Smooth muscle cell (in vitro differentiated cells): ENCODE data around the gene UBR4. TPM values are rescaled to one million over a fixed set of nuclear protein-coding genes. Genes with fewer than 3 reads are reported as not detected.

Experiments
- DNase-seq: peaks from one replicate; lab custom pipeline; 2025; ENCODE audit not compliant: unreplicated experiment; lab: John Stamatoyannopoulos, UW
- H2AFZ ChIP-seq: fragments of 200-600 bp; sonication (generic); 2 replicates; pipeline ENCODE4 v1.6.0; 2016; ENCODE audit warnings: antibody characterized with exemption, low read depth, mild to moderate bottlenecking
- H3F3A ChIP-seq: fragments of 200-600 bp; sonication (generic); 2 replicates; pipeline ENCODE4 v1.6.0; 2017; ENCODE audit warnings: antibody characterized with exemption, low read depth
- H3K27ac ChIP-seq: fragments of 200-600 bp; sonication (generic); 2 replicates; pipeline ENCODE4 v1.5.1; 2016; ENCODE audit warnings: low read depth, mild to moderate bottlenecking
- H3K27me3 ChIP-seq: fragments of 200-600 bp; sonication (generic); 2 replicates; pipeline ENCODE4 v1.6.1; 2016; ENCODE audit warnings: low read depth, mild to moderate bottlenecking
- H3K36me3 ChIP-seq: fragments of 200-600 bp; sonication (generic); 2 replicates; pipeline ENCODE4 v1.5.1; 2016; ENCODE audit warnings: low read depth
- H3K4me1 ChIP-seq: fragments of 200-600 bp; sonication (generic); 2 replicates; pipeline ENCODE4 v1.5.1; 2016; ENCODE audit warnings: low read depth
- H3K4me2 ChIP-seq: fragments of 200-600 bp; sonication (generic); 2 replicates; pipeline ENCODE4 v1.6.0; 2016; ENCODE audit warnings: mild to moderate bottlenecking
- H3K4me3 ChIP-seq: fragments of 200-600 bp; sonication (generic); 2 replicates; pipeline ENCODE4 v1.5.1; 2016; ENCODE audit warnings: mild to moderate bottlenecking
- H3K79me2 ChIP-seq: fragments of 200-600 bp; sonication (generic); 2 replicates; pipeline ENCODE4 v1.6.0; 2016; ENCODE audit warnings: low read depth, mild to moderate bottlenecking
- H3K9ac ChIP-seq: fragments of 200-600 bp; sonication (generic); 2 replicates; pipeline ENCODE4 v1.6.0; 2016; ENCODE audit warnings: low read depth
- H3K9me3 ChIP-seq: fragments of 200-600 bp; sonication (generic); replicated peaks from 2 replicates; pipeline ENCODE4 v1.5.1; 2016; ENCODE audit warnings: low read depth
- H4K20me1 ChIP-seq: fragments of 200-600 bp; sonication (generic); 2 replicates; pipeline ENCODE4 v1.6.0; 2016; ENCODE audit warnings: low read depth
- CTCF ChIP-seq: fragments of 200-600 bp; sonication (generic); IDR thresholded peaks from 2 replicates; pipeline ENCODE4 v1.5.1; 2017; ENCODE audit warnings: borderline replicate concordance, mild to moderate bottlenecking, antibody characterized with exemption; ENCODE audit not compliant: insufficient read depth, poor library complexity, severe bottlenecking
- WGBS: methylation state at CpG from one replicate; pipeline ENCODE4 v1.1.7; 2016; ENCODE audit warnings: low lambda C conversion rate; 5-methylcytosine and 5-hydroxymethylcytosine counted together
- polyA plus RNA-seq: library from polyadenylated mRNA; unstranded; fragments of >200 nt; fragmentation: Nextera tagmentation; extraction: Ambion mirVana; gene quantifications from 2 replicates; pipeline ENCODE4 v1.2.1, GENCODE V29; 2016
- total RNA-seq: library from RNA; depleted of rRNA; stranded (reverse); fragments of >200 nt; gene quantifications from 2 replicates; pipeline ENCODE4 v1.2.3, GENCODE V29; 2014

The UBR4 gene
- total and polyA plus RNA-seq, 2 experiments from 2014 or later: 62.7 to 142 TPM

- Histone ChIP-seq H3K4me3 (no peak overlapping the region), H3K79me2 (no peaks in the 10 kb centered on the region), H3K9me3 (no peaks in the 10 kb centered on the region), H3K9ac (no peak overlapping the region), H3K27me3 (no peaks in the 10 kb centered on the region), H3K4me2 (no peak overlapping the region), H3F3A (no peaks in the 10 kb centered on the region), H4K20me1 (no peaks in the 10 kb centered on the region), H3K4me1 (peaks cover 3% of the 10 kb centered on the region), H3K27ac (no peak overlapping the region), H3K36me3 (no peaks in the 10 kb centered on the region), H2AFZ (no peak overlapping the region)
- DNase-seq: no peak
- WGBS: 84% methylated on average over 16 of the region's 16 CpGs
- no peak for TF ChIP-seq CTCF
These were observed 144.4 kb downstream of the UBR4 start for GRCh38 chr1:19065526-19066247.

GRCh38 chr1:19064906-19065450 lies 145.1 kb downstream of the UBR4 start:
- no peaks in the 10 kb centered on the region for H3K27me3 ChIP-seq
- H3K79me2 ChIP-seq: no peaks in the 10 kb centered on the region
- no peak for TF ChIP-seq CTCF
- H3K4me1 ChIP-seq: peaks cover 3% of the 10 kb centered on the region
- no peaks in the 10 kb centered on the region for H3F3A ChIP-seq
- H2AFZ ChIP-seq: no peak overlapping the region
- no peaks in the 10 kb centered on the region for H4K20me1 ChIP-seq
- WGBS: 97% methylated on average over 16 of the region's 16 CpGs
- H3K4me2 ChIP-seq: no peak overlapping the region
- no peaks in the 10 kb centered on the region for H3K9me3 ChIP-seq
- no peaks in the 10 kb centered on the region for H3K36me3 ChIP-seq
- no peak overlapping the region for H3K27ac ChIP-seq
- no peak for DNase-seq
- no peak overlapping the region for H3K4me3 ChIP-seq
- H3K9ac ChIP-seq: no peak overlapping the region

DNA sequence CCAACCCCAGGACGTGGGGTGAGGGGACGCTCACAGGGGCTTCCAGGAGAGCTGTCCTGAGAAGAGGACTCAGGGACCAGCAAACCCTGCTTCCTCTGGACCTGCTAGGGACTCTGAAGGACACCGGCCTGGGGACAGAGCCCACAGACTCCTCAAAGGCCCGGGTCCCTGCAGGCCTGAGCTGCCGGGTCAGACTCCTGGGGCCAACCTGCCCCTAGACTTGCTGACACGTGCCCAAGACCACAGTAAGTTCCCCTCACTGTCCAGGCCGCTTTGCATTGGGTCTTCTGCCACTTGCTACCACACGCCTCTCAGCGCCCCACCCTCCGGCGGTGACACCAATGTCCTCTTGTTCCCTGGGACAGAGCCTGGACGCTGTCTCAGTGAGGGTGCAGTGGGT lies 146.9 kb downstream of the UBR4 start:
- 85% methylated on average over 12 of the region's 12 CpGs for WGBS
- Histone ChIP-seq H4K20me1 (no peaks in the 10 kb centered on the region), H2AFZ (no peak overlapping the region)

More for the DNA sequence above, 146.9 kb downstream of the UBR4 start:
- no peaks in the 10 kb centered on the region for H3K27me3 ChIP-seq
- no peaks in the 10 kb centered on the region for H3K9me3 ChIP-seq
- no peaks in the 10 kb centered on the region for H3K79me2 ChIP-seq
- H3K27ac ChIP-seq: no peak overlapping the region
- no peak for TF ChIP-seq CTCF
- no peak overlapping the region for H3K9ac ChIP-seq
- no peak overlapping the region for H3K4me2 ChIP-seq
- H3F3A ChIP-seq: no peaks in the 10 kb centered on the region
- no peaks in the 10 kb centered on the region for H3K36me3 ChIP-seq
- H3K4me3 ChIP-seq: no peak overlapping the region
- no peak for DNase-seq
- peaks cover 3% of the 10 kb centered on the region for H3K4me1 ChIP-seq
